ENCODE results near the gene SGPL1. TPM values are rescaled to one million over a fixed set of nuclear protein-coding genes. Genes with fewer than 3 reads are reported as not detected.

Gene SGPL1
- polyA plus RNA-seq, 1 donor from 2014 or later: 33.4 TPM

- Histone ChIP-seq H3K9ac (ENCODE audit: low read length) (no peak overlapping the region), H3K36me3 (ENCODE audit: insufficient read depth, low read length) (no peaks in the 10 kb centered on the region), H3K9me2 (ENCODE audit: insufficient read depth, low read length) (no peaks in the 10 kb centered on the region), H3K4me3 (ENCODE audit: low read length) (no peak overlapping the region), H3K27me3 (ENCODE audit: insufficient read depth, low read depth, low read length) (no peaks in the 10 kb centered on the region), H2AFZ (ENCODE audit: low read depth, low read length) (no peak overlapping the region), H4K20me1 (ENCODE audit: insufficient read depth) (no peaks in the 10 kb centered on the region), H3K79me2 (replicated peaks; ENCODE audit: insufficient read depth, low read length) (no peaks in the 10 kb centered on the region), H3K4me2 (ENCODE audit: low read length) (no peak overlapping the region), H3K9me3 (ENCODE audit: low read length) (no peaks in the 10 kb centered on the region), H3F3A (ENCODE audit: insufficient read depth, low read length, poor library complexity, severe bottlenecking) (no peaks in the 10 kb centered on the region), H3K27ac (ENCODE audit: low read length) (no peak overlapping the region)
- no peak for TF ChIP-seq EZH2 (IDR thresholded peaks at IDR 0.05; ENCODE audit: borderline replicate concordance, insufficient read depth, low read length, poor library complexity, severe bottlenecking)
These were observed 90.5 kb downstream of the SGPL1 start for GRCh38 chr10:70906031-70906783.

GRCh38 chr10:70906953-70907636 is 91.3 kb downstream of the SGPL1 start:
- TF ChIP-seq EP300 (conservative IDR thresholded peaks at IDR 0.05; ENCODE audit: poor library complexity, severe bottlenecking) (no peak), SMC3 (conservative IDR thresholded peaks at IDR 0.05; ENCODE audit: poor library complexity) (no peak), TAF1 (IDR thresholded peaks at IDR 0.05; ENCODE audit: low read depth) (no peak), MXI1 (conservative IDR thresholded peaks at IDR 0.05; ENCODE audit: poor library complexity, severe bottlenecking) (no peak), POLR2AphosphoS5 (IDR thresholded peaks at IDR 0.05) (no peak), EZH2 (IDR thresholded peaks at IDR 0.05; ENCODE audit: borderline replicate concordance, insufficient read depth, low read length, poor library complexity, severe bottlenecking) (no peak), RAD21 (conservative IDR thresholded peaks at IDR 0.05) (no peak), CTCF (IDR thresholded peaks at IDR 0.05; ENCODE audit: poor library complexity, severe bottlenecking) (no peak), REST (IDR thresholded peaks at IDR 0.05; ENCODE audit: borderline replicate concordance) (no peak)

More at GRCh38 chr10:70906953-70907636, 91.3 kb downstream of the SGPL1 start:
- Histone ChIP-seq H3K36me3 (ENCODE audit: insufficient read depth, low read length) (no peaks in the 10 kb centered on the region), H3K9me3 (ENCODE audit: low read length) (no peaks in the 10 kb centered on the region), H2AFZ (ENCODE audit: low read depth, low read length) (no peak overlapping the region), H3K9me2 (ENCODE audit: insufficient read depth, low read length) (no peaks in the 10 kb centered on the region), H3K79me2 (replicated peaks; ENCODE audit: insufficient read depth, low read length) (no peaks in the 10 kb centered on the region), H3K27ac (ENCODE audit: low read length) (no peak overlapping the region), H3F3A (ENCODE audit: insufficient read depth, low read length, poor library complexity, severe bottlenecking) (no peaks in the 10 kb centered on the region), H3K27me3 (ENCODE audit: insufficient read depth, low read depth, low read length) (no peaks in the 10 kb centered on the region), H3K4me2 (ENCODE audit: low read length) (no peak overlapping the region), H4K20me1 (ENCODE audit: insufficient read depth) (no peaks in the 10 kb centered on the region), H3K9ac (ENCODE audit: low read length) (no peak overlapping the region), H3K4me3 (ENCODE audit: low read length) (no peak overlapping the region)

Data from neural cell (in vitro differentiated cells).